ENCODE results near the gene PPT2. TPM values are rescaled to one million over a fixed set of nuclear protein-coding genes. Genes with fewer than 3 reads are reported as not detected.
A peak's percentile ranks its signal among the peaks of the same experiment; 100 is the strongest.

PPT2 gene
- total and polyA plus RNA-seq, 2 of the 13 experiments (the other 11 are each of a cell fraction or from before 2014, with no cell fraction given) = 39.2 to 61.8 TPM

DNA sequence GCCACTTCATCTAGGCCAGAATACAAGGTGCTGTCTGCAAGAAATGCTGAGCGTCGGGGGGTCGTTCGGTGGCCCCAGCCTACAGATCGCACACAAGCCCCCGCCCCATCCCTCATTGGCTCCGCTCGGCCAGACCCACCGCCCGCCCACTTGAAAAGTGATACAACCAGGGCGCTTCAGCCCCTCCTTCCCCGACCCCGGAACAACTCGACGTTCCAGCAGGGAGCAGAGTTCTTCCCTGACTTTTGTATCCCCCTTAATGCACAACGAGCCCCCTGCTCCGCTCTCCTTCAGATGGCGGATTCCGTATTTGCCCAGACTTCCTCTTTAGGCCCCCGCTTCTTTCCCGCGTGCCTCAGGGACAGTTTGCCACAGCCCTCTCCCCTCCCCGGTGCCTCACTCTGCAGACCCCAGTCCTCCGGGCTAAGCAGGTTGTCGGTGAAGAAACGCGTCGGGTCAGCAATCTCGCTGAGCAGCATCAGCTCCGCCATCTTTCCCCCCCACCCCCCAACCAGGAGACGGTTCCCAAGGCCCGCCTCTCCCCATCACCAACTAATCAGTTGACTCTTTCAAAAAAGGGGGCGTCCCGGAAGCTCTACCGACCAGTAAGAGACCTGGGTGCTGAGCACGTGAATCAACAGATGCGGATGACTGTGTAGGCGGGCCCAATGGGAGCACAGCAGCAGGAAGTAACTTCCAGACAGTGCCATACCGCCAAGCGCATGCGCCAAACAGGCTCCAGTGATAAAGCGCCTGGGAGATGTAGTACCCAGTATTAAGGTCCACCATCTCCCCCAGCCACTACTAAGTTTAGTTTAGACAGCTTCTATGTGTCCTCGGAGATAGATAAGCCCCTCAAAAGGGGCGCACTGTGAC, 26.0 kb upstream of the PPT2 start, which contains the start of gene ATF6B (continued):
- TF ChIP-seq, protein P1, sequence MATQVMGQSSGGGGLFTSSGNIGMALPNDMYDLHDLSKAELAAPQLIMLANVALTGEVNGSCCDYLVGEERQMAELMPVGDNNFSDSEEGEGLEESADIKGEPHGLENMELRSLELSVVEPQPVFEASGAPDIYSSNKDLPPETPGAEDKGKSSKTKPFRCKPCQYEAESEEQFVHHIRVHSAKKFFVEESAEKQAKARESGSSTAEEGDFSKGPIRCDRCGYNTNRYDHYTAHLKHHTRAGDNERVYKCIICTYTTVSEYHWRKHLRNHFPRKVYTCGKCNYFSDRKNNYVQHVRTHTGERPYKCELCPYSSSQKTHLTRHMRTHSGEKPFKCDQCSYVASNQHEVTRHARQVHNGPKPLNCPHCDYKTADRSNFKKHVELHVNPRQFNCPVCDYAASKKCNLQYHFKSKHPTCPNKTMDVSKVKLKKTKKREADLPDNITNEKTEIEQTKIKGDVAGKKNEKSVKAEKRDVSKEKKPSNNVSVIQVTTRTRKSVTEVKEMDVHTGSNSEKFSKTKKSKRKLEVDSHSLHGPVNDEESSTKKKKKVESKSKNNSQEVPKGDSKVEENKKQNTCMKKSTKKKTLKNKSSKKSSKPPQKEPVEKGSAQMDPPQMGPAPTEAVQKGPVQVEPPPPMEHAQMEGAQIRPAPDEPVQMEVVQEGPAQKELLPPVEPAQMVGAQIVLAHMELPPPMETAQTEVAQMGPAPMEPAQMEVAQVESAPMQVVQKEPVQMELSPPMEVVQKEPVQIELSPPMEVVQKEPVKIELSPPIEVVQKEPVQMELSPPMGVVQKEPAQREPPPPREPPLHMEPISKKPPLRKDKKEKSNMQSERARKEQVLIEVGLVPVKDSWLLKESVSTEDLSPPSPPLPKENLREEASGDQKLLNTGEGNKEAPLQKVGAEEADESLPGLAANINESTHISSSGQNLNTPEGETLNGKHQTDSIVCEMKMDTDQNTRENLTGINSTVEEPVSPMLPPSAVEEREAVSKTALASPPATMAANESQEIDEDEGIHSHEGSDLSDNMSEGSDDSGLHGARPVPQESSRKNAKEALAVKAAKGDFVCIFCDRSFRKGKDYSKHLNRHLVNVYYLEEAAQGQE (IDR thresholded peaks at IDR 0.05; ENCODE audit: borderline replicate concordance in 1 of 2, low read depth in 1 of 2, low read length in 2 of 2) = no peak; a peak in 1 of 4 replicates
- TF ChIP-seq DMAP1 (CRISPR knock-in tag; IDR thresholded peaks at IDR 0.05) (peak; percentile 69; the same call in 1 of the 2 replicates), CHD2 (IDR thresholded peaks at IDR 0.05; ENCODE audit: low read depth, low read length) (no peak), ZNF776 (CRISPR knock-in tag; IDR thresholded peaks at IDR 0.05) (0 out of 2 replicates have a peak, but pooled peaks have one; percentile 58), SALL2 (CRISPR knock-in tag; IDR thresholded peaks at IDR 0.05) (no peak), ZNF766 (CRISPR knock-in tag; IDR thresholded peaks at IDR 0.05; ENCODE audit: borderline replicate concordance) (0 out of 2 replicates have a peak, but pooled peaks have one; percentile 5), SIX1 (CRISPR knock-in tag; IDR thresholded peaks at IDR 0.05; ENCODE audit: borderline replicate concordance) (no peak), ZC3H13 (CRISPR knock-in tag; IDR thresholded peaks at IDR 0.05) (peak; percentile 85), JARID2 (CRISPR knock-in tag; IDR thresholded peaks at IDR 0.05; ENCODE audit: insufficient replicate concordance) (no peak), ZNF280D (CRISPR knock-in tag; IDR thresholded peaks at IDR 0.05) (peak; percentile 86; the same call in 1 of the 2 replicates), ZEB1 (IDR thresholded peaks at IDR 0.05; ENCODE audit: insufficient replicate concordance, low read depth) (no peak), ZFX (CRISPR knock-in tag; IDR thresholded peaks at IDR 0.05; ENCODE audit: low read depth) (peak; percentile 76), ZNF510 (CRISPR knock-in tag; IDR thresholded peaks at IDR 0.05; ENCODE audit: low read depth) (peak; percentile 64; the same call in 1 of the 2 replicates), ZNF75D (CRISPR knock-in tag; IDR thresholded peaks at IDR 0.05; ENCODE audit: borderline replicate concordance) (no peak)
- TF ChIP-seq, protein P2, sequence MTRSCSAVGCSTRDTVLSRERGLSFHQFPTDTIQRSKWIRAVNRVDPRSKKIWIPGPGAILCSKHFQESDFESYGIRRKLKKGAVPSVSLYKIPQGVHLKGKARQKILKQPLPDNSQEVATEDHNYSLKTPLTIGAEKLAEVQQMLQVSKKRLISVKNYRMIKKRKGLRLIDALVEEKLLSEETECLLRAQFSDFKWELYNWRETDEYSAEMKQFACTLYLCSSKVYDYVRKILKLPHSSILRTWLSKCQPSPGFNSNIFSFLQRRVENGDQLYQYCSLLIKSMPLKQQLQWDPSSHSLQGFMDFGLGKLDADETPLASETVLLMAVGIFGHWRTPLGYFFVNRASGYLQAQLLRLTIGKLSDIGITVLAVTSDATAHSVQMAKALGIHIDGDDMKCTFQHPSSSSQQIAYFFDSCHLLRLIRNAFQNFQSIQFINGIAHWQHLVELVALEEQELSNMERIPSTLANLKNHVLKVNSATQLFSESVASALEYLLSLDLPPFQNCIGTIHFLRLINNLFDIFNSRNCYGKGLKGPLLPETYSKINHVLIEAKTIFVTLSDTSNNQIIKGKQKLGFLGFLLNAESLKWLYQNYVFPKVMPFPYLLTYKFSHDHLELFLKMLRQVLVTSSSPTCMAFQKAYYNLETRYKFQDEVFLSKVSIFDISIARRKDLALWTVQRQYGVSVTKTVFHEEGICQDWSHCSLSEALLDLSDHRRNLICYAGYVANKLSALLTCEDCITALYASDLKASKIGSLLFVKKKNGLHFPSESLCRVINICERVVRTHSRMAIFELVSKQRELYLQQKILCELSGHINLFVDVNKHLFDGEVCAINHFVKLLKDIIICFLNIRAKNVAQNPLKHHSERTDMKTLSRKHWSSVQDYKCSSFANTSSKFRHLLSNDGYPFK (CRISPR knock-in tag; IDR thresholded peaks at IDR 0.05; ENCODE audit: borderline replicate concordance) = peak; percentile 51; the same call in 1 of the 2 replicates
- TF ChIP-seq, protein P3, sequence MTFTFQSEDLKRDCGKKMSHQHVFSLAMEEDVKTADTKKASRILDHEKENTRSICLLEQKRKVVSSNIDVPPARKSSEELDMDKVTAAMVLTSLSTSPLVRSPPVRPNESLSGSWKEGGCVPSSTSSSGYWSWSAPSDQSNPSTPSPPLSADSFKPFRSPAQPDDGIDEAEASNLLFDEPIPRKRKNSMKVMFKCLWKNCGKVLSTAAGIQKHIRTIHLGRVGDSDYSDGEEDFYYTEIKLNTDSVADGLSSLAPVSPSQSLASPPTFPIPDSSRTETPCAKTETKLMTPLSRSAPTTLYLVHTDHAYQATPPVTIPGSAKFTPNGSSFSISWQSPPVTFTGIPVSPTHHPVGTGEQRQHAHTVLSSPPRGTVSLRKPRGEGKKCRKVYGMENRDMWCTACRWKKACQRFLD (CRISPR knock-in tag; IDR thresholded peaks at IDR 0.05; ENCODE audit: borderline replicate concordance) = peak; percentile 73; the same call in 1 of the 2 replicates
